ENCODE measurements around the gene DISC1.

DISC1 gene

GRCh38 chr1:232020352-232020751 is 393.8 kb downstream of the DISC1 start:
- DNase-seq: no peak

- DNase-seq: no peak
These were observed 402.7 kb downstream of the DISC1 start for GRCh38 chr1:232029315-232029714.

- DNase-seq: no peak
These were observed 404.6 kb downstream of the DISC1 start for GRCh38 chr1:232031156-232031555.

- DNase-seq: no peak
These were observed 406.7 kb downstream of the DISC1 start for GRCh38 chr1:232033285-232033684.

- no peak for DNase-seq
These were observed 408.0 kb downstream of the DISC1 start for GRCh38 chr1:232034556-232034955.

GRCh38 chr1:232036181-232036933 is 409.8 kb downstream of the DISC1 start:
- DNase-seq: no peak

- no peak for DNase-seq
These were observed 411.3 kb downstream of the DISC1 start for GRCh38 chr1:232037774-232038388.

GRCh38 chr1:232038706-232039677 is 412.4 kb downstream of the DISC1 start:
- no peak for DNase-seq

- DNase-seq: no peak
These were observed 413.7 kb downstream of the DISC1 start for GRCh38 chr1:232040260-232040659.

- no peak for DNase-seq
These were observed 418.1 kb downstream of the DISC1 start for GRCh38 chr1:232044728-232045127.

- DNase-seq: no peak
These were observed 418.8 kb downstream of the DISC1 start for GRCh38 chr1:232045139-232045994.

GRCh38 chr1:232046451-232047306 is 420.1 kb downstream of the DISC1 start:
- no peak for DNase-seq

GRCh38 chr1:232047473-232047872 is 420.9 kb downstream of the DISC1 start:
- DNase-seq: no peak

GRCh38 chr1:232048481-232048880 is 421.9 kb downstream of the DISC1 start:
- no peak for DNase-seq

- no peak for DNase-seq
These were observed 422.7 kb downstream of the DISC1 start for GRCh38 chr1:232049335-232049734.

GRCh38 chr1:232057217-232057895 is 430.8 kb downstream of the DISC1 start:
- DNase-seq: no peak

- DNase-seq: no peak
These were observed 431.3 kb downstream of the DISC1 start for GRCh38 chr1:232057896-232058274.

- no peak for DNase-seq
These were observed 433.3 kb downstream of the DISC1 start for GRCh38 chr1:232059726-232060374.

GRCh38 chr1:232062967-232063366 is 436.4 kb downstream of the DISC1 start:
- no peak for DNase-seq

GRCh38 chr1:232066521-232066920 is 439.9 kb downstream of the DISC1 start:
- DNase-seq: no peak
